WTC11 (cell line): Measurements from ENCODE around the gene UNC119. TPM values are rescaled to one million over a fixed set of nuclear protein-coding genes. Genes with fewer than 3 reads are reported as not detected.

ENCODE experiments used
- ATAC-seq: fragments of 200-7000 bp; cut with Tn5 transposase; 2 replicates; pipeline ENCODE4 v1.10.0; 2021; ENCODE audit warnings: mild to moderate bottlenecking, moderate library complexity
- CTCF ChIA-PET: fragments of 300-600 bp; sonication (Branson Sonifier 250); formaldehyde crosslinking; loops from one replicate; lab custom pipeline; 2021; ENCODE audit warnings: antibody characterized with exemption; lab: Charles Lee
- POLR2A ChIA-PET: fragments of 350-600 bp; sonication (Branson Sonifier 250); formaldehyde crosslinking; loops from one replicate; lab custom pipeline; 2021; ENCODE audit warnings: antibody characterized with exemption; lab: Charles Lee
- DNase-seq: peaks from one replicate; pipeline ENCODE4 v3.0.0; 2021; ENCODE audit warnings: low spot score
- H3K27ac Mint-ChIP-seq: 2 replicates; pipeline ENCODE4 v1.8.0; 2021; ENCODE audit warnings: mixed read lengths
- H3K27me3 Mint-ChIP-seq: 2 replicates; pipeline ENCODE4 v1.8.0; 2021; ENCODE audit warnings: low read depth, mild to moderate bottlenecking, moderate library complexity, mixed read lengths
- H3K36me3 Mint-ChIP-seq: 2 replicates; pipeline ENCODE4 v1.8.0; 2021; ENCODE audit warnings: mixed read lengths
- H3K4me1 Mint-ChIP-seq: 2 replicates; pipeline ENCODE4 v1.8.0; 2022; ENCODE audit warnings: mixed read lengths
- H3K4me3 Mint-ChIP-seq: 2 replicates; pipeline ENCODE4 v1.8.0; 2021; ENCODE audit warnings: mild to moderate bottlenecking, moderate library complexity, mixed read lengths
- H3K9me3 Mint-ChIP-seq: 2 replicates; pipeline ENCODE4 v1.8.0; 2021; ENCODE audit warnings: mixed read lengths
- CREM ChIP-seq: sonication (generic); formaldehyde crosslinking; IDR thresholded peaks from 2 replicates; pipeline ENCODE4 v1.8.1; 2022; ENCODE audit warnings: mild to moderate bottlenecking, missing genetic modification reagents, moderate library complexity
- FOXJ3 ChIP-seq: sonication (generic); formaldehyde crosslinking; IDR thresholded peaks from 2 replicates; pipeline ENCODE4 v1.9.0; 2021; ENCODE audit warnings: missing genetic modification reagents, mild to moderate bottlenecking, borderline replicate concordance
- FOXK1 ChIP-seq: sonication (generic); formaldehyde crosslinking; IDR thresholded peaks from 2 replicates; pipeline ENCODE4 v1.8.0; 2022; ENCODE audit warnings: mild to moderate bottlenecking, moderate library complexity, missing genetic modification reagents
- FOXP4 ChIP-seq: sonication (generic); formaldehyde crosslinking; IDR thresholded peaks from 2 replicates; pipeline ENCODE4 v1.8.0; 2022; ENCODE audit warnings: mild to moderate bottlenecking, missing genetic modification reagents
- IRF2 ChIP-seq: sonication (generic); formaldehyde crosslinking; IDR thresholded peaks from 2 replicates; pipeline ENCODE4 v1.8.0; 2022; ENCODE audit warnings: low read depth, missing genetic modification reagents, borderline replicate concordance
- JAZF1 ChIP-seq: fragments of 250-450 bp; sonication (Bioruptor Pico); IDR thresholded peaks from 2 replicates; pipeline ENCODE4 v1.9.0; 2021; ENCODE audit warnings: moderate library complexity, mild to moderate bottlenecking, inconsistent platforms
- JUN ChIP-seq: sonication (generic); formaldehyde crosslinking; IDR thresholded peaks from 2 replicates; pipeline ENCODE4 v1.8.0; 2023; ENCODE audit warnings: mild to moderate bottlenecking, missing genetic modification reagents
- MAX ChIP-seq: sonication (generic); formaldehyde crosslinking; IDR thresholded peaks from 2 replicates; pipeline ENCODE4 v1.8.0; 2022; ENCODE audit warnings: mild to moderate bottlenecking, missing genetic modification reagents
- MYBL2 ChIP-seq: sonication (generic); formaldehyde crosslinking; IDR thresholded peaks from 2 replicates; pipeline ENCODE4 v1.8.1; 2023; ENCODE audit warnings: mild to moderate bottlenecking, moderate library complexity, missing genetic modification reagents
- NFYB ChIP-seq: sonication (generic); formaldehyde crosslinking; conservative IDR thresholded peaks from 2 replicates; pipeline ENCODE4 v1.8.0; 2022; ENCODE audit warnings: low read depth, missing genetic modification reagents
- SMAD3 ChIP-seq: sonication (generic); formaldehyde crosslinking; IDR thresholded peaks from 2 replicates; pipeline ENCODE4 v1.8.0; 2022; ENCODE audit warnings: missing genetic modification reagents, mild to moderate bottlenecking, borderline replicate concordance
- TEAD4 ChIP-seq: sonication (generic); formaldehyde crosslinking; IDR thresholded peaks from 2 replicates; pipeline ENCODE4 v1.8.0; 2022; ENCODE audit warnings: mild to moderate bottlenecking, missing genetic modification reagents
- TP53 ChIP-seq: sonication (generic); formaldehyde crosslinking; IDR thresholded peaks from 2 replicates; pipeline ENCODE4 v1.8.1; 2023; ENCODE audit warnings: mild to moderate bottlenecking, missing genetic modification reagents
- ZBTB43 ChIP-seq: sonication (generic); formaldehyde crosslinking; IDR thresholded peaks from 2 replicates; pipeline ENCODE4 v1.8.1; 2023; ENCODE audit warnings: mild to moderate bottlenecking, missing genetic modification reagents
- ZNF219 ChIP-seq: sonication (generic); formaldehyde crosslinking; IDR thresholded peaks from 2 replicates; pipeline ENCODE4 v1.8.0; 2023; ENCODE audit warnings: missing genetic modification reagents, mild to moderate bottlenecking, borderline replicate concordance
- ZNF263 ChIP-seq: sonication (generic); formaldehyde crosslinking; IDR thresholded peaks from 2 replicates; pipeline ENCODE4 v1.8.1; 2022; ENCODE audit warnings: low read depth, mild to moderate bottlenecking, moderate library complexity, missing genetic modification reagents
- ZSCAN18 ChIP-seq: fragments of 250-450 bp; sonication (Bioruptor Pico); IDR thresholded peaks from 2 replicates; pipeline ENCODE4 v2.1.2; 2022; ENCODE audit warnings: mild to moderate bottlenecking, moderate library complexity
- total RNA-seq: library from RNA; stranded (reverse); gene quantifications from 3 replicates; pipeline ENCODE4 v1.2.3, GENCODE V29; 2021
- TF ChIP-seq, protein P1 (sequence below): sonication (generic); formaldehyde crosslinking; IDR thresholded peaks from 2 replicates; pipeline ENCODE4 v1.8.1; 2023; ENCODE audit warnings: mild to moderate bottlenecking, missing genetic modification reagents, borderline replicate concordance
- TF ChIP-seq, protein P2 (sequence below): sonication (generic); formaldehyde crosslinking; IDR thresholded peaks from 2 replicates; pipeline ENCODE4 v1.8.1; 2022; ENCODE audit warnings: low read depth, missing genetic modification reagents, borderline replicate concordance
- TF ChIP-seq, protein P3 (sequence below): sonication (generic); formaldehyde crosslinking; IDR thresholded peaks from 2 replicates; pipeline ENCODE4 v1.8.1; 2023; ENCODE audit warnings: mild to moderate bottlenecking, moderate library complexity, missing genetic modification reagents

UNC119 gene
- total RNA-seq, 1 experiment from 2014 or later, result 59.6 TPM

- TF ChIP-seq, protein P1, sequence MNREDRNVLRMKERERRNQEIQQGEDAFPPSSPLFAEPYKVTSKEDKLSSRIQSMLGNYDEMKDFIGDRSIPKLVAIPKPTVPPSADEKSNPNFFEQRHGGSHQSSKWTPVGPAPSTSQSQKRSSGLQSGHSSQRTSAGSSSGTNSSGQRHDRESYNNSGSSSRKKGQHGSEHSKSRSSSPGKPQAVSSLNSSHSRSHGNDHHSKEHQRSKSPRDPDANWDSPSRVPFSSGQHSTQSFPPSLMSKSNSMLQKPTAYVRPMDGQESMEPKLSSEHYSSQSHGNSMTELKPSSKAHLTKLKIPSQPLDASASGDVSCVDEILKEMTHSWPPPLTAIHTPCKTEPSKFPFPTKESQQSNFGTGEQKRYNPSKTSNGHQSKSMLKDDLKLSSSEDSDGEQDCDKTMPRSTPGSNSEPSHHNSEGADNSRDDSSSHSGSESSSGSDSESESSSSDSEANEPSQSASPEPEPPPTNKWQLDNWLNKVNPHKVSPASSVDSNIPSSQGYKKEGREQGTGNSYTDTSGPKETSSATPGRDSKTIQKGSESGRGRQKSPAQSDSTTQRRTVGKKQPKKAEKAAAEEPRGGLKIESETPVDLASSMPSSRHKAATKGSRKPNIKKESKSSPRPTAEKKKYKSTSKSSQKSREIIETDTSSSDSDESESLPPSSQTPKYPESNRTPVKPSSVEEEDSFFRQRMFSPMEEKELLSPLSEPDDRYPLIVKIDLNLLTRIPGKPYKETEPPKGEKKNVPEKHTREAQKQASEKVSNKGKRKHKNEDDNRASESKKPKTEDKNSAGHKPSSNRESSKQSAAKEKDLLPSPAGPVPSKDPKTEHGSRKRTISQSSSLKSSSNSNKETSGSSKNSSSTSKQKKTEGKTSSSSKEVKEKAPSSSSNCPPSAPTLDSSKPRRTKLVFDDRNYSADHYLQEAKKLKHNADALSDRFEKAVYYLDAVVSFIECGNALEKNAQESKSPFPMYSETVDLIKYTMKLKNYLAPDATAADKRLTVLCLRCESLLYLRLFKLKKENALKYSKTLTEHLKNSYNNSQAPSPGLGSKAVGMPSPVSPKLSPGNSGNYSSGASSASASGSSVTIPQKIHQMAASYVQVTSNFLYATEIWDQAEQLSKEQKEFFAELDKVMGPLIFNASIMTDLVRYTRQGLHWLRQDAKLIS (CRISPR knock-in tag), result no peak
- TF ChIP-seq NFYB (CRISPR knock-in tag), result no peak
Measured at GRCh38 chr17:28551421-28552175, 826 bp downstream of the UNC119 start (continued).

GRCh38 chr17:28550858-28551257 is 1.6 kb downstream of the UNC119 start:
- H3K27me3 Mint-ChIP-seq, result no peaks in the 10 kb centered on the region
- H3K4me3 Mint-ChIP-seq, result peak overlapping the region; percentile 97
- no peaks in the 10 kb centered on the region for H3K9me3 Mint-ChIP-seq
- POLR2A ChIA-PET, result interaction anchor here (0.6 to 1.0 kb wide), 2 partner anchors 161 to 215 kb away, joined by 3 to 5 read pairs; partner anchors contain the start of genes IFT20, PROCA1 and TNFAIP1
- DNase-seq, result no peak
- no peak for TF ChIP-seq TP53 (CRISPR knock-in tag)
- TF ChIP-seq FOXP4 (CRISPR knock-in tag), result no peak
- TF ChIP-seq JUN (CRISPR knock-in tag), result no peak
- TF ChIP-seq JAZF1 (CRISPR knock-in tag), result no peak
- TF ChIP-seq, protein P2, sequence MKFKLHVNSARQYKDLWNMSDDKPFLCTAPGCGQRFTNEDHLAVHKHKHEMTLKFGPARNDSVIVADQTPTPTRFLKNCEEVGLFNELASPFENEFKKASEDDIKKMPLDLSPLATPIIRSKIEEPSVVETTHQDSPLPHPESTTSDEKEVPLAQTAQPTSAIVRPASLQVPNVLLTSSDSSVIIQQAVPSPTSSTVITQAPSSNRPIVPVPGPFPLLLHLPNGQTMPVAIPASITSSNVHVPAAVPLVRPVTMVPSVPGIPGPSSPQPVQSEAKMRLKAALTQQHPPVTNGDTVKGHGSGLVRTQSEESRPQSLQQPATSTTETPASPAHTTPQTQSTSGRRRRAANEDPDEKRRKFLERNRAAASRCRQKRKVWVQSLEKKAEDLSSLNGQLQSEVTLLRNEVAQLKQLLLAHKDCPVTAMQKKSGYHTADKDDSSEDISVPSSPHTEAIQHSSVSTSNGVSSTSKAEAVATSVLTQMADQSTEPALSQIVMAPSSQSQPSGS, result no peak
- no peak for TF ChIP-seq SMAD3
- TF ChIP-seq TEAD4 (CRISPR knock-in tag), result no peak
- TF ChIP-seq MAX (CRISPR knock-in tag), result no peak
- TF ChIP-seq, protein P3, sequence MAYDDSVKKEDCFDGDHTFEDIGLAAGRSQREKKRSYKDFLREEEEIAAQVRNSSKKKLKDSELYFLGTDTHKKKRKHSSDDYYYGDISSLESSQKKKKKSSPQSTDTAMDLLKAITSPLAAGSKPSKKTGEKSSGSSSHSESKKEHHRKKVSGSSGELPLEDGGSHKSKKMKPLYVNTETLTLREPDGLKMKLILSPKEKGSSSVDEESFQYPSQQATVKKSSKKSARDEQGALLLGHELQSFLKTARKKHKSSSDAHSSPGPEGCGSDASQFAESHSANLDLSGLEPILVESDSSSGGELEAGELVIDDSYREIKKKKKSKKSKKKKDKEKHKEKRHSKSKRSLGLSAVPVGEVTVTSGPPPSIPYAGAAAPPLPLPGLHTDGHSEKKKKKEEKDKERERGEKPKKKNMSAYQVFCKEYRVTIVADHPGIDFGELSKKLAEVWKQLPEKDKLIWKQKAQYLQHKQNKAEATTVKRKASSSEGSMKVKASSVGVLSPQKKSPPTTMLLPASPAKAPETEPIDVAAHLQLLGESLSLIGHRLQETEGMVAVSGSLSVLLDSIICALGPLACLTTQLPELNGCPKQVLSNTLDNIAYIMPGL (CRISPR knock-in tag), result no peak
- no peak for TF ChIP-seq ZSCAN18
- TF ChIP-seq FOXK1 (CRISPR knock-in tag), result no peak
- TF ChIP-seq ZBTB43 (CRISPR knock-in tag), result no peak
- no peak for TF ChIP-seq FOXJ3 (CRISPR knock-in tag)
- TF ChIP-seq ZNF263 (CRISPR knock-in tag), result no peak
- no peak for TF ChIP-seq CREM (CRISPR knock-in tag)
- no peak for TF ChIP-seq IRF2 (CRISPR knock-in tag)
- TF ChIP-seq MYBL2 (CRISPR knock-in tag), result no peak
- TF ChIP-seq ZNF219 (CRISPR knock-in tag), result no peak
- TF ChIP-seq, all 79 proteins: peak for 0
- peaks cover 19% of the 10 kb centered on the region for H3K36me3 Mint-ChIP-seq
- peaks cover 24% of the 10 kb centered on the region for H3K4me1 Mint-ChIP-seq
- CTCF ChIA-PET, result interaction anchor here (0.7 to 2.1 kb wide), 7 partner anchors 10 to 143 kb away, joined by 3 to 8 read pairs (median 5); partner anchors contain the start of genes ALDOC and PIGS
- no peak overlapping the region for H3K27ac Mint-ChIP-seq
- no peak for ATAC-seq
